Measurements from ENCODE around the gene IFITM1.

DNA sequence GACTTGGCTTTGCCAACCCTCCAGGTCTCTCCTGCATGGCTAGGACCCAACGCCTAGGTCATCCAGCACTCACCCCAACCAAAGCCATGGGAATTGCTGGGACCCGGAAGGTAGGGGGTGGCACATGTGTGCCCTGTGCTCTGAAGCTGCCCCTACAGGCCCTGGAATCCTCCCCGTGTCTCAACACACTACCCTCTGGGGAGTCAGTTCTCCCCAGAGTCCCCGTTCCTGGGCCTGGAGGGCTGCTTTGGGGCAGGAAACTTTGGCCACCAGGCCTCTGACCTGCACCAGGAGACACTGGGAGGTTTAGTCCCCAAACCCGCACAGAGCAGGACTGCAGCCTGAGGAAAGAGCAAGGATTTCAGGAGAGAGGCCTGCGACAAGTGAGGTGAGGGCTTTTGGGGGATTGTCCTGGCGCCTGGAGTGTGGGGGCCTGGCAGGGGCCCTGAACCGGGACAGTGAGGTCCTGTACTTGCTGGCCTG is 495 bp upstream of the IFITM1 start:
- TF ChIP-seq CTCF (conservative IDR thresholded peaks at IDR 0.05 in 1 of 2, IDR thresholded peaks at IDR 0.05 in 1 of 2; ENCODE audit: low read depth in 1 of 2, low read length in 2 of 2) (no peak), EZH2 (IDR thresholded peaks at IDR 0.05; ENCODE audit: low read length, missing control alignments) (no peak)

Measured in fibroblast of lung (primary cell).